ENCODE data around the gene TEX53. TPM values are rescaled to one million over a fixed set of nuclear protein-coding genes. Genes with fewer than 3 reads are reported as not detected.

The TEX53 gene
- total and polyA plus RNA-seq, 4 donors, result not detected

DNA sequence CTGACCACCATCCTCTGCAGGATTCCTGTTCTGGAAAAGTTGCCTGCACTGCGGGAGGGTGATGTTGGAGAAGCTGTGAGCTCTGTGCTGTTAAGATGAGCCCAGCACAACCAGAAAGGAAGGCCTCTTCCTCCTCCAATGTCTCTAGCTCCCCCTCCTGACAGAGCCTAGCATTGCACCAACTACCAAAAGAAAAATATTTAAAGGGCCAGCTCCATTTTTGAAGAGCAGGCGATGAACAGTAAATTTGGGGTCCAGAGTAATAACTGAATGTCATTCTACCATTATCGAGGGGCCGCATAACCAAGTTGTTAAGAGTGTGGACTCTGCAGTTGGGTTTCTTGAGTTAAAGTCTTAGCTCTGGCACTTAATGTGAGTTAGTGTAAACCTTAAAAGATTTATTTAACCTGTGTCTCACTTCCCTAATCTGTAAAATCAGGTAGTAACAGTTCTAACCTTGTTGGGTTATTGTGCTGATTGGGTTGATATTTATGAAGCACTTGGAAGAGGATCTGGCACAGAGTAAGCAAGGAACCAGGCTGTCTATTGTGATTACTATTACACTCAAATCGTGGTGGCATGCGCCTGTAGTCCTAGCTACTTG is 3.9 kb downstream of the TEX53 start:
- 37% methylated on average over 6 of the region's 6 CpGs for WGBS, 2 donors
- Histone ChIP-seq H3K9ac (ENCODE audit: insufficient read depth in 1 of 2, low read length in 2 of 2) (peak overlapping the region in 1 of 2 donors; percentile 28), H3K9me3 (ENCODE audit: control insufficient read depth in 4 of 4, insufficient read depth in 3 of 4, low read length in 3 of 4) (no peaks in the 10 kb centered on the region), H3K4me3 (no peak overlapping the region), H3K36me3 (ENCODE audit: control insufficient read depth in 4 of 4, insufficient read depth in 4 of 4, low read length in 4 of 4) (peaks cover 0 to 3% (median 0%) of the 10 kb centered on the region in 4 donors), H3K27ac (ENCODE audit: low read depth in 1 of 2, low read length in 1 of 2) (no peak overlapping the region), H3K4me1 (ENCODE audit: control insufficient read depth in 5 of 5, insufficient read depth in 5 of 5, low read length in 5 of 5) (no peaks in the 10 kb centered on the region), H3K27me3 (ENCODE audit: control insufficient read depth in 3 of 3, insufficient read depth in 3 of 3, low read length in 2 of 3) (no peaks in the 10 kb centered on the region)
- DNase-seq (peak; percentile 78 to 83 (median 80)), ATAC-seq (ENCODE audit: insufficient read depth, low FRiP score) (peak; percentile 83)
- TF ChIP-seq CTCF (IDR thresholded peaks at IDR 0.05; ENCODE audit: control extremely low read depth, extremely low read depth), result peak; percentile 91

DNA sequence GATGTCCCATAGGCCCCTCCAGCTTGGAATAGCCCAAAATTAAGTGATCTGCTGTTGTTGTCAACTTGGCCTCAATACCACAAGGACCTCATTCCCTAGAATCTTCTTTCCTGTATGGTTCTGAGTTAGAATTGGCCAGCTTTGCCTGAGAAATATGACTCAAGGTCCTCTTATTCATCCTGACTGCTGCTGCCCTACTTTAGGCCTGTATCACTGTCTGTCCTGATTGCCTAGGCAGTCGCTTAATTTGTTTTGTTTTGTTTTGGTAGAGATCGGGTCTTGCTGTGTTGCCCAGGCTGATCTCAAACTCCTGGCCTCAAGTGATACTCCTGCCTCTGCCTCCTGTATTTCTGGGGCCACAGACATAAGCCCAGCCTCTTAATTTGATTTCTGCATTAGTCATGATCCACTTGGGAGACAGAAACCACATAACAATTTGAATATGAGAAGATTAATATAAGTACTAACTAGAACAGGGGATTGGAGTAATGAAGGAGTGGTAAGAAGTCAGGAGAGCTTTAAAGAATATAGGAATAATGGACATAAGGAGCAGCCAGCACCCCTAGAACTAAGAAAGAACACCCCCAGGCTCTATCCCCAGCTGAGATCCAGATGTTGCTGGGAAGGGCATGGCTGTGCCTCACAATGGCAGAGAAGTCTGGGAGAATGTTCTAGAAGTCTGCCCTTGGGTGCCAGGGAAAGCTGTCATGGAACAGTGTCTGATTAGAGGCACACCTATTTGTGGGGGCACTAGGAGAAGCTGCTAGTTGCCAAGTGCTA is 4.6 kb downstream of the TEX53 start:
- WGBS, 2 donors, result 92 to 94% methylated on average over 2 of the region's 2 CpGs

GRCh38 chr9:114643896-114644295 is 13.7 kb downstream of the TEX53 start:
- Histone ChIP-seq H3K27ac (ENCODE audit: low read depth in 1 of 2, low read length in 1 of 2) (no peak overlapping the region), H3K36me3 (ENCODE audit: control insufficient read depth in 4 of 4, insufficient read depth in 4 of 4, low read length in 4 of 4) (peaks cover 7 to 41% (median 25%) of the 10 kb centered on the region in 4 donors), H3K4me1 (ENCODE audit: control insufficient read depth in 5 of 5, insufficient read depth in 5 of 5, low read length in 5 of 5) (no peaks in the 10 kb centered on the region), H3K9ac (ENCODE audit: insufficient read depth in 1 of 2, low read length in 2 of 2) (no peak overlapping the region), H3K9me3 (ENCODE audit: control insufficient read depth in 4 of 4, insufficient read depth in 3 of 4, low read length in 3 of 4) (peaks cover 0 to 3% (median under 1%) of the 10 kb centered on the region in 4 donors), H3K27me3 (ENCODE audit: control insufficient read depth in 3 of 3, insufficient read depth in 3 of 3, low read length in 2 of 3) (no peaks in the 10 kb centered on the region), H3K4me3 (no peak overlapping the region)
- 93 to 94% methylated on average over 5 of the region's 5 CpGs for WGBS, 2 donors
- no peak for TF ChIP-seq CTCF (IDR thresholded peaks at IDR 0.05; ENCODE audit: control extremely low read depth, extremely low read depth)
- ATAC-seq (ENCODE audit: insufficient read depth, low FRiP score) (no peak), DNase-seq (no peak)

More for the DNA sequence above, 4.6 kb downstream of the TEX53 start:
- ATAC-seq (ENCODE audit: insufficient read depth, low FRiP score), result no peak
- Histone ChIP-seq H3K4me3 (no peak overlapping the region), H3K9me3 (ENCODE audit: control insufficient read depth in 4 of 4, insufficient read depth in 3 of 4, low read length in 3 of 4) (no peaks in the 10 kb centered on the region), H3K4me1 (ENCODE audit: control insufficient read depth in 5 of 5, insufficient read depth in 5 of 5, low read length in 5 of 5) (no peaks in the 10 kb centered on the region), H3K36me3 (ENCODE audit: control insufficient read depth in 4 of 4, insufficient read depth in 4 of 4, low read length in 4 of 4) (peaks cover 0 to 3% (median 0%) of the 10 kb centered on the region in 4 donors), H3K9ac (ENCODE audit: insufficient read depth in 1 of 2, low read length in 2 of 2) (peak overlapping the region in 1 of 2 donors; percentile 5), H3K27ac (ENCODE audit: low read depth in 1 of 2, low read length in 1 of 2) (no peak overlapping the region), H3K27me3 (ENCODE audit: control insufficient read depth in 3 of 3, insufficient read depth in 3 of 3, low read length in 2 of 3) (no peaks in the 10 kb centered on the region)
- DNase-seq, result no peak
- TF ChIP-seq CTCF (IDR thresholded peaks at IDR 0.05; ENCODE audit: control extremely low read depth, extremely low read depth), result no peak
